CD4-positive, alpha-beta T cell treated with Interleukin-17A for 4 hours (primary cell): ENCODE measurements around the gene BPIFB1.

Experiments used
- DNase-seq: peaks from one replicate; pipeline ENCODE4 v3.0.0-alpha.2; 2020; ENCODE audit warnings: mixed read lengths

The BPIFB1 gene

GRCh38 chr20:33273117-33273851 is 9.7 kb upstream of the BPIFB1 start:
- no peak for DNase-seq

GRCh38 chr20:33275215-33275614 is 7.8 kb upstream of the BPIFB1 start:
- no peak for DNase-seq

GRCh38 chr20:33275871-33276270 is 7.1 kb upstream of the BPIFB1 start:
- no peak for DNase-seq

- no peak for DNase-seq
These were observed 6.5 kb upstream of the BPIFB1 start for GRCh38 chr20:33276303-33277113.

GRCh38 chr20:33277471-33278441 is 5.3 kb upstream of the BPIFB1 start:
- no peak for DNase-seq

GRCh38 chr20:33278700-33279099 is 4.3 kb upstream of the BPIFB1 start:
- no peak for DNase-seq

- DNase-seq, result no peak
These were observed 3.6 kb upstream of the BPIFB1 start for GRCh38 chr20:33279261-33279910.

GRCh38 chr20:33280000-33280680 is 2.9 kb upstream of the BPIFB1 start:
- DNase-seq, result no peak

- no peak for DNase-seq
These were observed 2.2 kb upstream of the BPIFB1 start for GRCh38 chr20:33280775-33281174.

GRCh38 chr20:33281550-33282146 is 1.4 kb upstream of the BPIFB1 start:
- DNase-seq, result no peak

- no peak for DNase-seq
These were observed 649 bp upstream of the BPIFB1 start for GRCh38 chr20:33282196-33282934.

- no peak for DNase-seq
These were observed 1.3 kb downstream of the BPIFB1 start for GRCh38 chr20:33284284-33284683.

- DNase-seq, result no peak
These were observed 1.9 kb downstream of the BPIFB1 start for GRCh38 chr20:33284937-33285336.

GRCh38 chr20:33285861-33286495 is 3.0 kb downstream of the BPIFB1 start:
- DNase-seq, result no peak

GRCh38 chr20:33287884-33288283 is 4.9 kb downstream of the BPIFB1 start:
- no peak for DNase-seq

- DNase-seq, result no peak
These were observed 7.8 kb downstream of the BPIFB1 start for GRCh38 chr20:33290852-33291251.

- DNase-seq, result no peak
These were observed 8.4 kb downstream of the BPIFB1 start for GRCh38 chr20:33291416-33291815.

- peak; percentile 75 for DNase-seq
These were observed 8.9 kb downstream of the BPIFB1 start for GRCh38 chr20:33291830-33292355.

GRCh38 chr20:33296206-33296605 is 13.2 kb downstream of the BPIFB1 start:
- no peak for DNase-seq

- DNase-seq, result no peak
These were observed 15.4 kb downstream of the BPIFB1 start for GRCh38 chr20:33298391-33298790.
